GM18499 (cell line): Measurements from ENCODE around the gene FAU.

ENCODE experiments used
- ATAC-seq: cut with Tn5 transposase; IDR thresholded peaks from one replicate; pipeline ENCODE4 v1.9.1; 2021; ENCODE audit warnings: moderate number of reproducible peaks; ENCODE audit not compliant: insufficient read depth, unreplicated experiment

FAU gene

GRCh38 chr11:65109231-65110198 is 12.4 kb downstream of the FAU start:
- ATAC-seq: no peak

GRCh38 chr11:65108469-65109123 is 13.3 kb downstream of the FAU start:
- no peak for ATAC-seq

- ATAC-seq: no peak
Measured at GRCh38 chr11:65107751-65108468, 14.0 kb downstream of the FAU start.

- ATAC-seq: no peak
Measured at GRCh38 chr11:65107078-65107477, 14.9 kb downstream of the FAU start.

GRCh38 chr11:65104628-65105027 is 17.3 kb downstream of the FAU start:
- ATAC-seq: no peak

- ATAC-seq: no peak
Measured at GRCh38 chr11:65103476-65103875, 18.5 kb downstream of the FAU start.

GRCh38 chr11:65102142-65103095 is 19.5 kb downstream of the FAU start:
- no peak for ATAC-seq

- ATAC-seq: no peak
Measured at GRCh38 chr11:65100674-65101350, 21.1 kb downstream of the FAU start.

GRCh38 chr11:65096926-65097325 is 25.0 kb downstream of the FAU start:
- ATAC-seq: no peak

GRCh38 chr11:65095974-65096806 is 25.7 kb downstream of the FAU start, which contains the start of gene VPS51:
Gene VPS51 (plus strand): TSS chr11:65096214. CDS start chr11:65096251, 37 bp downstream.
- ATAC-seq: peak; percentile 51

GRCh38 chr11:65095427-65095826 is 26.5 kb downstream of the FAU start:
- ATAC-seq: no peak

- ATAC-seq: no peak
Measured at GRCh38 chr11:65090628-65091027, 31.3 kb downstream of the FAU start.

GRCh38 chr11:65089621-65090020 is 32.3 kb downstream of the FAU start:
- no peak for ATAC-seq

- ATAC-seq: no peak
Measured at GRCh38 chr11:65087827-65088226, 34.1 kb downstream of the FAU start.

GRCh38 chr11:65087216-65087615 is 34.7 kb downstream of the FAU start:
- ATAC-seq: no peak

- no peak for ATAC-seq
Measured at GRCh38 chr11:65086809-65087208, 35.1 kb downstream of the FAU start.

GRCh38 chr11:65085446-65085845 is 36.5 kb downstream of the FAU start:
- no peak for ATAC-seq
